ENCODE data around the gene TP53RK.
A peak's percentile ranks its signal among the peaks of the same experiment; 100 is the strongest.

The TP53RK gene

GRCh38 chr20:46666306-46666705, 22.9 kb downstream of the TP53RK start:
- DNase-seq, result no peak

GRCh38 chr20:46665602-46666001, 23.6 kb downstream of the TP53RK start:
- no peak for DNase-seq

DNA sequence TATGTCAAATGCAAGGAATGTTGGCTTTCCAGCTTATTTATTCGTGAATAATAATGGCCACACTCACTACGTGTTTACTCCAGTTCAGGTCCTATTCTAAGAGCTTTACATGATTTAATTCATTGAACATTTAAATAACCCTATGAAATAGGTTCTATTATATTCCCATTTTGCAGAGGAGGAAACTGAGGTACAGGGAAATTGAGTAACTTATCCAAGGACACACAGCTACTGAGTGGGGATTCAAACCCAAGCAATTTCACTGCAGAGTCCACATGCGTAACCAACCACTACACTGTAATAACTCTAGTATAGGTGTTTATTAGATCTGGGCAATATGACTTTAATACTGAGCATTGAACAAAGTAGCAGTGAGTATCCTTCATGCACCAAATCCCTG, 25.7 kb downstream of the TP53RK start:
- DNase-seq, result no peak

- DNase-seq, result no peak
Observed at GRCh38 chr20:46661659-46662058, 27.6 kb downstream of the TP53RK start.

GRCh38 chr20:46660487-46660886, 28.8 kb downstream of the TP53RK start:
- no peak for DNase-seq

DNA sequence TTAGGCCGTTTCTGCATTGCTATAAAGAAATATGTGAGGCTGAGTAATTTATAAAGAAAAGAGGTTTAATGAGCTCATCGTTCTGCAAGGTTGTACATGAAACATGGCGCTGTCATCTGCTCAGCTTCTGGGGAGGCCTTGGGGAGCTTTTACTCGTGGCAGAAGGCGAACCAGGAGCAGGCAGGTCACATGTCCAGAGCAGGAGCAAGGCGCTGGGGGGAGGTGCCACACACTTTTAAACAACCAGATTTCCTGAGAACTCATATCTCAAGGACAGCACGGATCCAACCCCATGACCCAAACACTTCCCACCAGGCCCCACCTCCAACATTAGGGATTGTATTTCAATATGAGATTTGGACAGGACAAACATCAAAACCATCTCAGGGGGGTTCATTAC, 31.6 kb downstream of the TP53RK start:
- no peak for DNase-seq

DNA sequence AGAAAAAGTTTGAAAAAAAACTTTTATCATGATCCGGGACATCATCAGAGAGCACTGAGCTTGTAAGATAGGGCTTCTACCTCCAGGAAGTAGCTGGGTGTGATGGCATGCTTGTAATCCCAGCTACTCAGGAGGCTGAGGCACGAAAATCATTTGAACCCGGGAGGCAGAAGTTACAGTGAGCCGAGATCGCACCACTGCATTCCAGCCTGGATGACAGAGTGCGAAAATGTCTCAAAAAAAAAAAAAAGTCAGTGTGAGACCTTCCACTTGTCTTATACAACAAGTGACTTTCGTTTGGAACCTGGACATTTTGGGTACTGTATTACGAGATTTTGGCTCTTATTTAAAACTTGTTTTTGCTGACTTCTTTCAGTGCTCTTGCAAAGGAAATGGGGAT, 32.1 kb downstream of the TP53RK start:
- no peak for DNase-seq

GRCh38 chr20:46652699-46653098, 36.5 kb downstream of the TP53RK start:
- DNase-seq, result no peak

DNA sequence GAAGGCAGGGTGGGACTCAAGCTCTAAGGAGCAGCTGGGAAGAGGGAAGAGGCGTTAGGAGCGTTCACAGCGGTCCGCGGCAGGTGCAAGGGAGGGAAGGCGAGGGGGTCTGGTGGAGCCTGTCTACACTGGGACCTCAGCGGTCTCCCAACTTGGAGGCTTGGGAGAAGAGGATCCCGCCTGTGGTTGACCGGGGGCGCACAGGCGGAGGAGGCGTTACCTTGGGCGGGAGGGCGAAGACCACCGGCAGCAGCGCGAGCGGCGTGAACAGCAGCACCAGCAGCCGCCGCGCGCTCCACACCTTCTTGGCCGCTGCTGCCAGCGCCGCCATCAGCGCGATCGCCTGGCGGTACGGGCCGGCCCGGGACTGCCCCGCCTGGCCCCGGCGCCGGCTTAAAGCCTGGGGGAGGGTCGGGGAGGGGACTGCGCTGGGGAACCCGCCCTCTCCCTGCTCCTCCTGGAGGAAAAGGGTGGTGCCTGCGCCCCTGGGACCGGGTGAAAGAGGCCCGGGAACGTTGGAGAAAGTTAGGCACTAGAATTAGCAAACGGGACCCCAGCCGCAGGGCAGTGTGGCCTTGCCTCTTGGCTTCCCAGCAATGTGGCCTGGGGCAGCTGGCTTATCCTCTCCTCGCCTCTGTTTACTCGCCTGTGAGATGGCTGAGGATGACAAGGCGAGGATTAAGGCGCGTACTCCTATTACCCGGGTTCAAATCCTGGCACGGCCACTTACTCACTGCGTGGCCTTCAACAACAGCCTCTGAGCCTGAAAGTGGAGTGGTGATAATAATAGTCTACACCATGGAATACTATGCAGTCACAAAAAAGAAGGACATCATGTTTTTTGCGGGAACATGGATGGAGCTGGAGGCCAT, 37.9 kb downstream of the TP53RK start, which contains the start of gene SLC13A3:
Gene SLC13A3, minus strand, starts transcription at position 369 of the 872 bp plus-strand sequence. Its CDS starts 38 bp downstream, at position 331.
- DNase-seq, result peak in 27 of 56 donors; percentile 8 to 63 (median 36)

- no peak for DNase-seq
Observed at GRCh38 chr20:46650575-46651090, 38.6 kb downstream of the TP53RK start.

DNA sequence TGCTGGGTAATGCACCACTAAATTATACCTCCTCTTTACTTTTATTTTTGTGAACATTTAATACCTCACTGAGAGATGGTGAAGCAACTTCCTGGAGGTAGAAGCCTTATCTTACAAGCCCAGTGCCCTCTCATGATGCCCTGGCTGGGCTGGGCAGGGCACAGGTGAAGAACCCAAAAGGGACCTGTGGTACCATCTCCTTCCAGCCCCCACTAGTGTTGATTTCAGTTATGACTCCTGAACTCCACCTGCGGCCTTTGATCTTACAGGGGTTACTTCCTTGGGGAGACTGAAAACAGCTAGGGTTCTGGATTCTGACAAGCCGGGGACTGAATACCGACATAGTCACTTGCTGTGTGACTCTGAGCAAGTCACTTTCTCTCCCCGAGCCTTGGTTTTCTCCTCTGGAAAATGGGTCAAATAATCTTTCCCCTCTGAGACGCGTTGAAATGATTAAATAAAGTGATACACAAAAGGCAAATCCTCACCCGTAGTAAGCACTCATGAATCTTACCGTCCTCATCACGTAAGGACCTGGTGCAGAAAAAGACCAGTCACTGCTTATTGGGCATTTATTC, 39.2 kb downstream of the TP53RK start:
- no peak for DNase-seq

DNA sequence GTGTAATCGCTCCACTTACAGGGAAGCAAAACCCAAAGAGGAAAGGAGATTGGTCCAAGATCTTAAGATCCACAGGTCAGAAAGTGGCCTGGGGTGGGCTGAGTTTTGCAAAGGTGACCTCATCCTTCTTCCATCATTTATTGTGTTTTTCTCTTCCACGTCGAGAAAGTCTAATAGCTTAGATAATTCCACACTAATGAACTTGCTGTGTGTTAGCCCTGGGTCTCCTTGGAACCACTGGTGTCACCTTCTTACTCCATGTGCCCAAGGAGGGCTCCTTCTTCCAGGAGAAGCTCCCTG, 39.6 kb downstream of the TP53RK start:
- DNase-seq, result no peak

DNA sequence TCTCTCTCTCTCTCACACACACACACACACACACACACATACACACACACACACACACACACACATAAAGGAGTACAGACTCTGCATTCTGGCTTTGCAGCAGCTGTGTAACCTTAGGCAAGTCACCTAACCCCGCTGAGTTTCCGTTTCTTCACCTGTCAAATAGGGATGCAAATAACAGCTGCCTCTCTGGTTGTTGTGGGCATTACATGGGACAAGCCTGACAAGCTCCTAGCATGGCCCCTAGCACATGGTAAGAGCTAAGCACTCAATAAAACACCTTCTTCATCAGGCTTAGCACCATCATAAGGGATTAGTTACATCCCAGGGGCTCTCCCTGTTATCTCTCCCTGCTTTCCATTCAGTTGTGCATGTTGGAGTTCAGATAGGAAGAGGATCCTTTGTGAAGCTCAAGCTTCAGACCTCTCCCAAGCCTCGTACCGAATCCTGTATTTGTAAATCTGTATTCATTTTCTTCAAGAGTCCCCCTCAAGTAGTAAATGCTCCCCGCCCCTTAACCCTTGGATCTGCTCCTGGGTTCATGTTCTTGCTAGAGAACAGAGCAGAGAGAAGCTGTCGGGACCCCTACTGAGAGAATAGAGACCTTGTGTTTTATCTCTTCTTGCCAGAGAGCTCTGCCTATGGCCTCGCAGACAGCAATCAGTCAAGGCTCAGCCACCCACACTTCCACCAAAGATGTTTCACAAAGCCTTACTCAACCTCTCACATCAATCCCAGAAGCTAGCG, 40.2 kb downstream of the TP53RK start:
- peak in 2 of 56 donors; percentile 11 to 18 for DNase-seq

DNA sequence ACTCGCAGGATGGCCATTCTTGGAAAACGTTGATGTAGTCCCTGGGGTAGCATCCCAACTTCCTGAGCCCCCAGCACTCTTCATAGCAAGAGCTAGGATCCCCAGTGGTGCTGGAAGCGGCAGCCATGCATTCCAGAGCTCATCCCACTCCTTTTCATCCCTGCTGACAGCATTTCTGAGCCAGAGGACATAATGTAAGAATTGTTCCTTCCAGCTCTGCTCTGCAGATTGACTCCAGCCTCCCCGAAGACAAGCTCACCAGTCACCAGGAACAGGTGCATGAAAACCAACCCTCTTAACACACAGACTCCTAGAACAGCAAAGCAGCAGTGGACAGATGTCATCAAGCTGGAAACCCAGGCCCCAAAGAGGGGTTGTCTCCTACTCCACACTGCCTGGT, 41.8 kb downstream of the TP53RK start:
- peak in 11 of 56 donors; percentile 9 to 51 (median 21) for DNase-seq

GRCh38 chr20:46646659-46647380, 42.4 kb downstream of the TP53RK start:
- DNase-seq, result no peak

GRCh38 chr20:46646122-46646521, 43.1 kb downstream of the TP53RK start:
- DNase-seq, result no peak

GRCh38 chr20:46644733-46645132, 44.5 kb downstream of the TP53RK start:
- no peak for DNase-seq

DNA sequence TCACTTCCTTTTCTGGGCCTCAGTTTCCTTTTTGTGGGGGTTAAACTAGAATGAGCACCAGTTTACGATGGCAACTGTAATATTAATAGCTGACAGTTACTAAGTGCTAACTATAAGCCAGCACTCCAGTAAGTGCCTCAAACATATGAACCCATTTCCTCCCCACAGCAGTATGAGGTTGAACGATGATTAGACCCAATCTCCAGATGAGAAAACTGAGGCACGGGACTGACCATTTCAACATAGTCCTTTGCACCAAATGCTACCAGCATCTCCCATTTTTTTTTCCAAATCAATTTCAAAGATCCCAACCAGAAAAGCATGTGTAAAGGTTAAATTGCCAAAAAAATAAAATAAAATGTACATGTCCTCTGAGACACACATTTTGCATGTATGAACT, 45.1 kb downstream of the TP53RK start:
- DNase-seq, result no peak

DNA sequence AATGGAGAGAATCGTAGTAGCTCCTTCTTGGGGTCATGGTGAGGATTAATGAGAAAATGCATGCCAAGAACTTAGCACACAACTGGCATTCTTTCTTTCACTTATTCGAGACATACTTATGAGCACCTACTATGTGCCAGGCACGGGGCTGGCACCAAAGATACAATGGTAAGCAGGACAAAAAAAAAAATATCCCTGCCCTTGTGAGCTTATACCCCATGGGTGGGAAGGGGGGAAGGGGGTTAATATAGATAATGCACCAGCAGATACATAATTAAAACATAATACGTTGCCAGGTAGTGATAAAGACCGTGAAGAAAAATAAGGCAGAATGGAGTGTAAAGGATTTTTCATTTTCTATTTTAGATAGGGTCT, 46.3 kb downstream of the TP53RK start:
- DNase-seq, result no peak

DNA sequence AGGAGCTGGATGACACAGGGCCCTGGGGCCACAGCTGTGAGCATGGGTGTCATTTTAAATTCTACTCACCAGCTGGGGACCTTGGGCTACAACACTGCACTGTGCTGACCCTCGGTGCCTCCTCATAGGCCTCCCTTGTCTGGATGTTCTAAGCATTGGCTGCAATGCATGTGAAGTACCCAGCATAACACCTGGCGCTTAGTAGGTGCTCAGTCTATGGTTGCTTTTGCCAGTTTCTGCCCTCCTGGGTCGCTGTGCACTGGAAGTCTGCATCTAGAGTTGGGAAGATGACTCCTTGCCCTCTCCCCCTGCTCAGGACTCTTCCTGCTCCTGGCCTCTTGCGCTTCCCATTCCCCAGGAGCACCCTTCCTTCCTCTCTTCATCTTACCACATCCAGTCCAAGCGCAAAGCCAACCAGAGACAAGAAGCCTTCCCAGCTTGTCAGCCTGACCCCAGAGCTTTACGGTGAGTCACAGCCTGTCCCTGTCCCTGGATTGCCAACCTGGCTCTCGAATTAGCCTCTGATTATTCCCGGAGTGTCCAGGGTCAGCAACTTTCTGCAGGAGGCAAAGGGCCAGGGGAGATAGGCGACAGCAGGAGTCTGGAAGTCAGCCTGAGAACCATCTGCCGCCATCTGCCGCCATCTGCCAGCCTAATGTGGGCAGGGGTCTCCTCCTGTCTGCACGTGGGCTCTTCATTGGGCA, 46.8 kb downstream of the TP53RK start:
- DNase-seq, result no peak

- no peak for DNase-seq
Observed at GRCh38 chr20:46641424-46641823, 47.8 kb downstream of the TP53RK start.

Data from amygdala (tissue), 56 donors.